IPS DF 4.7 (cell line): ENCODE results near the gene TOR2A.
"Not testable (repeated sequence)": the region's sequence is repeated elsewhere in the genome, so short reads cannot be mapped to it uniquely, and the experiment has no call there.

ENCODE experiments used
- DNase-seq: peaks from one replicate; pipeline ENCODE4 v3.0.0-alpha.2; 2013; ENCODE audit warnings: low spot score; ENCODE audit errors: extremely low read depth

The TOR2A gene

DNA sequence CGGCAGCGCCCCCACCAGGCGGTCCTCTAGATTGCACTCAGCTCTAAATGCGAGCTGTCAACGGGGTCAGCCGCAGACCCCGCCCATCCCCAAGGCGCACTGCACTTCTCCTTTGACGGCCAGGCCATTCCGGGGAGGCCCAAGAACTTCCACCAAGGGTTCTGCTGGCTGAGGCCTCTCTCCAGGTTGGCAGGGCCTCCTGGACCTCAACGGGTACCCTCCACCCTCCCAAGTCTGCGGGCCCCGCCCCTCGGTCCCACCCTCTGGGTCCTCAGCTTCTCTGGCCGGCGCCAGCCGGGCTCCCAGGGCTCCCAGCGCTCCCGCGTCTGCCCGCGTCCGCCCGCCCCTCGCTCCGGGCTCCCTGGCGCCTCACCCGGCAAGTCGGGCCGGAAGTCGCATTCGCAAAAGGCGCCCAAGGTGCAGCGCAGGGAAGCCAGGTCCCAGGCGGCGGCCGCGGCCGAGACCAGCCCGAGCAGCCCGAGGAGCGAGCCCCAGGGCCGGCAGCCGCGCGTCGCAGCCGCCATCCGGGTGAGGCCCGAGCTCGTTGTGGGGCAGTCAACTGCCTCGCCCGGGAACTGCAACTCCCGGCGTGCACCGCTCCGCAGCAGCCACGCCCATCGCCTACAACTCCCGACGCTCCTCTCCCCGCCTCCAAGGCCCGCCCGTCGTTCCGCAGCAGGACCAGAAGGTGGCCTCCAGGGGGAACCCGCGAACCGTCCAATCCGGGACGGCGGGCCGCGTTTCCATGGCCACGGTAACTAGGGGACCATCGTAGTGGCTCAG is at the start of gene TOR2A:
Gene TOR2A (minus strand): TSS at position 548 of the 783 bp plus-strand sequence. CDS start 24 bp downstream, at position 524.
- DNase-seq, result peak; percentile 89

DNA sequence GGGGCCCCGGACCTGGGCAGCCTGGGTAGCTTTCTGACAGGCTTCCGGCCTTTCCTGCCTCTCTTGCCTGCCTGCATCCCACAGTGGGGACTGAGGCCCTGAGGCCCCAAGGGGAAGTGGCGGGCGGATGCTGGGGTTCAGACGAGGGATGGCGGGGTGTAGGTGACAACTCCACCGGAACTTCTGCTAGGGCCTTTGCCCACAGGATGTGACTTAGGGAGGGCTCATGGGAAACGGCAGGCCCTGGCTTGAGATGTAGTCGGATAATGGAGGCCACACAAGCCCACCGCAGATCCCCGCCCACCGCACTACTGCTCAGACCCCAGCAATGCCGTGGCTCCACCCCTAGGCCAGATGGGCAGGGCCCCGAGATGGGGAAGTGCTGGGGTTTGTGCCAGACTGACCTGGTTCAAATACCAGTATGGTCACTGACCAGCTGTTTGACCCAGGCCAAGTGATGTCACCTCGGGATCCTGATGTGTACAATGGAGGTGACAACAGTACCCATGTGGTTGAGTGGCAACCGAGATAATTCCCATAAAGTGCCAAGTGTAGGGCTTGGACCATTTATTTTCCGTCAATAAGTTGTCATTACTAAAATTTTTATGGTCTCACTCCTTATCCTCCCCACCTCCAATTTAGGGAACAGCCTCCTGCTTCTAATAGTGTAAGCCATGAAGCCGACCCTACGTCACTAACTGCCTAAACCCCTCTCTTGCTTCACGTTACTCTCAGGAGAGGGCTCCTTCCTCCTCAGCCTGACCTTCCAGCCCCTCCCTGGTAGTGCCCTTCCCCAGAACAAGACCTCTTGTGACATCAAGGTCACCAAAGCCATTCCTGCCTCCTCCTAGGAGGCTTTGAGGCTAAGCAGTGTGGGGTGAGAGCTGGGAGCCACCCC is 48.3 kb upstream of the TOR2A start:
- DNase-seq, result no peak

DNA sequence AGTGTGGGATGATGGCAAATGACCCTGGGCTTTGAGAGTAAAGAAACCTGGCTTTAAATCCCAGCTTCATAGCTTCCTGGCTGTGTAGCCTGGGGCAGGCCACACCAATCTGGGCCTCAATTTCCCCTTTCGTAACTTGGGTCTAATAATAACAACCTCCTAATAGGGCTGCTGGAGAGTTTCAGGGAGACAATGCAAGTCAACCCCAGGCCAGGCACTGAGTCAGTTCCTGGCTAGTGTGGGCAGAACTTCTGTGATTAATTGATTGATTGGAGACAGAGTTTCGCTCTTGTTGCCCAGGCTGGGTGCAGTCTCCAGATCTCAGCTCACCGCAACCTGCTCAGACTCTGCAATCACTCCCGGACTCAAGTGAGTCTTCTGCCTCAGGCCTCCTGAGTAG is 46.7 kb upstream of the TOR2A start:
- DNase-seq, result no peak

DNA sequence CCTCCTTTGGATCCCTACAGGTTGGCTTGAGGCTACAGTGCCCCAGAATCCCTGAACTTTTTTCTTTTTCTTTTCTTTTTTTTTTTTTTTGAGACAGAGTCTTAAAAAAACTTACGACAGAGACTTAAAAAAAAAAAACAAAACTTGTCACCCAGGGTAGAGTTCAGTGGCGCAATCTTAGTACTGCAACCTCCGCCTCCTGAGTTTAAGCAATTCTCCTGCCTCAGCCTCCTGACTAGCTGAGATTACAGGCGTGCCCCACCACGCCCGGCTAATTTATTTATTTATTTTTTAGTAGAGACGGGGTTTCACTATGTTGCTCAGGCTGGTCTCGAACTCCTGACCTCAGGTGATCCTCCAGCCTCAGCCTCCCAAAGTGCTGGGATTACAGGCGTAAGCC is 45.8 kb upstream of the TOR2A start:
- not testable (repeated sequence) for DNase-seq

DNA sequence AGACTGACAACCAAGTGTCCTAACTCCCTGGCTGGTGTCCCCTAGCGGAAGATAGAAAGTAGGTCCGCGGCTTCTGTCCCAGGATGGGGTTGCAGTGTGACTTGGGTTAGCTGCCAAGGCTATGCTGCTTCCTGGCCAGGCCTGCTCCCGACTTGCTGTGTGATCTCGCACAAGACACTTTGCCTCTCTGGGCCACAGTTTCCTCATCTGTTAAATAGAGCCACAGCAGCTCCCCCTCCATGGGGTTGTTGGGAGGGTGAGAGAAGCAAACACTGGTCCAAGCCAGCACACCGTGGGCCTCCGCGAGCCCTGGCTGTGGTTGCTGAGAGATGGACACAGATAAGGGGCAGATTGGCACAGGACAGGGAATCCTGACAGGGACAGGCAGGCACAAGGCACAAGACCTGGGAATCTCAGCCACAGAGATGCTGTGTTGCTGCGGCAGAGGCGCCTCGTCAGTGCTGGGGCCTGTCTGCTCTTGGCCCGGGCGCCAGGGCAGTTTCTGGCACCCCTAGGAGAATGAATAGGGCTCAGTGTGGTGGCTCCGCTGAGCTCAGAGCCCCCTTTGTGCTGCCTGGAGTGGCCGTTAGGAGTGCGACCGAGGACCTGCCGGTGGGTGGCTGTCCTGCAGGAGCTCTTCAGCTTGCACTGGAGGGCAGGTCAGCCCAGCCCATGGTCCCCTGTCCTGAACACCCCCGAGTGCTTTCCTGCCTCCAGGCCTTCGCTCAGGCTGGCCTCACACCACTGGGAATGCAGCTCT is 45.2 kb upstream of the TOR2A start:
- no peak for DNase-seq

DNA sequence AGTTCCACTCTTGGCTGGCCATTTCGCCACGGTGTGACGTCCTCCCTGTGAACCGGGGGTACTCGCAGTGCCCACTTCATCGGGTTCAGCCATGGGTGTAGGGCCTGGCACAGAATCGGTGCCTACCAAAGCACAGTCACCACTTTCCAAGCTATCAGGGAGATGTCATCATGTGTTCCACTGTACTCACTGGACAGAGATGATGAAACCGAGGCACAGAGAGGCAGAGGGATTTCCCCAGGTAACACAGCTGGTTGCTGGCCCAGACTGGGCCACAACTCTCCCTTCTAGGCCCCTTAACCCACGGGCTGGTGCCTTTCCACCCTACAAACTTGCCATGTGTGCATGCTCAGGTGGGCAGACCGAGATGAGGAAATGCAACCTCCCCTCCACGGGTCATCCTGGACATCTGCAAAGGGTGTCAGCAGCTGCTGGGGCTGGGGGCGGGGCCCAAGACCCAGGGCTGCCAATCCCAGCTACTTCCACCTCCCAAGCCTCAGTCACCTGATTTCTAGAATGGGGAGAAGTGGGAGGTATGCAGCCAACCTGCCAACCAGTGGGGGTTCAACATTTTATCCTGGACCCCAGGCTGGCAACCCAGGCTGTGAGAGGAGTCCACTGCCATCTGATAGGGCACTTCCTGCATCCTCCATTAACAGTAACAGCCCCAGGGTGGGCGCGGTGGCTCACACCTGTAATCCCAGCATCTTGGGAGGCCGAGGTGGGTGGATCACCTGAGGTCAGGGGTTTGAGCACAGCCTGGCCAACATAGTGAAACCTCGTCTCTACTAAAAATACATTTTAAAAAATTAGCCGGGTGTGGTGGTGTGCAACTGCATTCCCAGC is 44.3 kb upstream of the TOR2A start:
- no peak for DNase-seq

DNA sequence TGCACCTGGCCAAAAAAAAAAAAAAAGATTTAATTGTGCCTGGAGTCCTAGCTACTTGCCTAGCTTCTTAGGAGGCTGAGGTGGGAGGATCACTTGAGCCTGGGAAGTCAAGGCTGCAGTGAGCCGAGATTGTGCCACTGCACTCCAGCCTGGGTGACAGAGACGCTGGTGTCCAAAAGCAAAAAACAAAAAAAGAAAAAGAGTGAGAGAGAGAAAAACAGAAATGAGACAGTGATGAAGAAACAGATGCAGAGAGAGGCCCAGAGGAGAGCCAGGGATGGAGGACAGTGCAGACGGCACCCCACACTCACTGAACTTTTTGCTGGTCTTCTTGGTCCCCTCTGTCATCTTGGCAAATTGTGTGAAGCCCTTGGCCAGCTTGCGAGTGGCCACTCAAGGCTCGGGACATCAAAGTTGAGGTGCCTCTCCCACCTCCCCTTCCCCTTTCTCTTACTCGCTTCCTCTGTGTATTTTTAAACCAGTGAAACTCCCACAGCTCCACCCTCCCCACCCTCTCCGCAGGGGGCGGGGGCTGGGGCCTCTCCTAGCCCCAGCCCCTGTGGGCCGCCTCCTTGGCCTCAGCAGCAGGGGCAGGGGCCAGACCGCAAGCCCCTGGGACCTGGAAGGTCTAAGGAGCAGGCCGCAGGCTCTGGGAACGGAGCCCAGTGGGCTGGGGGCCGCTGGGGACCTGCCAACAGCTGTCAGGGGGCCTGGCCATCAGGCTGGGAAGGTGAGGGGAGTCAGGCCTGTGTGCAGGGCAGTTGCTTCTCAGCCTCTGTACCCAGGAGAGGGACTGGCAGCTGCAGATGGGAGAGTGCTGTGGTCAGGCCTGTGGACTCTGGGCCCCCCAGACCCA is 43.4 kb upstream of the TOR2A start, which contains the start of gene SH2D3C:
Gene SH2D3C (minus strand): TSS at position 387 of the 856 bp plus-strand sequence. CDS start 39 bp downstream, at position 348.
- no peak for DNase-seq

DNA sequence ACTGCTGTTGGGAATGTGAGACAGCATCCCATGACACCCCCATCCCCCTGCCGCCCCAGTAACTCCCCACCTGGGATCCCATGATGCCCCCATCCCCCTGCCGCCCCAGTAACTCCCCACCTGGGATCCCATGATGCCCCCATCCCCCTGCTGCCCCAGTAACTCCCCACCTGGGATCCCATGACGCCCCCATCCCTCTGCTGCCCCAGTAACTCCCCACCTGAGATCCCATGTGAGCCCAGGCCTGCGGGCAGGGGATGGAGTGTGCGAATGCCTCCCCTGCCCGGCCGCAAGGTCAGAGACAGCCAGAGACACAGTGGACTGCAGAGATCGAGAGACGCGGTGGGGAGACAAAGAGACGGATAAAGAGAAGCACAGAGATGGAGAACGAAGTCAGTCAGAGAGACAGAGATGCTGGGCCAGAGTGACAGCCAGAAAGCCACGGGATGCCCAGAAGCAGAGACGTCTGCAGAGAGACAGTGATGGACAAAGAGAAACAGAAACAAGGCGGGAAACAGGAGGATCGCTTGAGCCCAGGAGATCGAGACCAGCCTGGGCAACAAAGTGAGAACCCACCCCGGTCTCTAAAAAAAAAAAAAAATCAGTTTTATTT is 42.4 kb upstream of the TOR2A start:
- DNase-seq, result no peak

DNA sequence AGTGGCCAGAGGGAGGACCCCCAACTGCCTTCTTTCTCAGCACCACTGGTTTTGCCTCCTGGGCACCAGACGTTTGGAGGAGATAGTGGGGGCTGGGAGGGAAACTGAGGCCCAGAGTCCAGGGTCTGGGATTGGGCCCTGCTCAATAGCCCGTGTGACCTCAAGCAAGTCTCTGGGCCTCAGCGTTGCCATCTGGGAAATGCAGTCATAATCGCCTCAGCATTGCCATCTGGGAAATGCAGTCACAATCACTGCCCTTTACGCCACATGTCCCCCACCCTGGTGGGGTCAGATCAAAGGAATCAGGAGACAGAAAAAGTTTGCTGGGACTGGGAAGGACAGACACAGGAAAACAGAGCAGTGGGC is 41.8 kb upstream of the TOR2A start:
- no peak for DNase-seq

DNA sequence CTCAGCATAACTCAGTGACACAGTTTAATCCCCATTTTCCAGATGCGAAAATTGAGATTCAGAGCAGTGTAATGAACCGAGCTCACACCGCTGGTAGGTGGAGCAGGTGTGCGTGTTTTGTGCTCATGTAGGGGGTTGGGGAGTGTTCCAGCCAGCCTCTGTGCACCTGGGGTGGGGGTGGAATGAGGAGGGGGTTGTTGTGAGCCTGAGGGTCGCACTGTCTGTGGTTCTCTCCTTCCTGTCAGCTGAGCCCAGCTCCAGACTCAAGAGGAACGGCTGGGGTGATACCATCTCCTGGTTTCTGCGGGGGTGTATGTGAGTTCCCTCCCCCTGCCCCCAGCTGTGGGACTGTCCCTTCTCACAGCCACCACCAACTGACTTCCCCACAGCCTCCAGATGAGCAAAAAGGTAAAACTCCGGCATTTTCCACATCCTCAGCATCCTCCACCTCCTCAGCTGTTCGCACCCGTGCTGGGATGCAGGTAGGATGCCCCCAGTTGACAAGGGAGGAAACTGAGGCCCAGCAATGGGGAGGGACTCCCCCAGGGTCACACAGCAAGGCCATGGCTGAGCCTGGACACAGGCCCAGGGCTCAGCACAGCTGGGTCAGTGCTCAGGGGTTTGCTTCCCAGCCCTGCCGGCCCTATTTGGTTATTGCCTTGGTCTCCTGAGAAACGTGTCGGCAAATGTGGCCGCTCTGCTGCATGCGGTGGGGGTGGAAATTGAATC is 41.3 kb upstream of the TOR2A start:
- no peak for DNase-seq

DNA sequence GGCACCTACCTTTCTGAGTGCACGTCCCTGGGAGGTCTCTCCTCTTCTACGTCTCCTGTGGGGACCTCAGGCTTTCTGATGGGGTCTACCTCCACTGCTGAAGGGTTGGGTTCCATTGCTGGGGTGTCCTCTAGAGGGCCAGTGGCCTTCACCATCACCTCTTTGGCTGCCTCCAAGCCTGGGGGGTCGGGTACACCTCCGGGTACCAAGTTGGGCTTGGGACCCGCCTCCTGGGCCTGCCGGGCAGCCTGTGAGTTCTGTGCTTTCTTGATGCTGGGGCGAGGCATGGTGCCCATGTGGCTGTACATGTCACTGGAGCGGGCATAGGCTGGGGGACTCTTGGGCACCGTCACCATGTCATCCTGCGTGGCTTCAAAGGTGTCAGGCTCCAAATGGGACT is 38.9 kb upstream of the TOR2A start:
- no peak for DNase-seq

DNA sequence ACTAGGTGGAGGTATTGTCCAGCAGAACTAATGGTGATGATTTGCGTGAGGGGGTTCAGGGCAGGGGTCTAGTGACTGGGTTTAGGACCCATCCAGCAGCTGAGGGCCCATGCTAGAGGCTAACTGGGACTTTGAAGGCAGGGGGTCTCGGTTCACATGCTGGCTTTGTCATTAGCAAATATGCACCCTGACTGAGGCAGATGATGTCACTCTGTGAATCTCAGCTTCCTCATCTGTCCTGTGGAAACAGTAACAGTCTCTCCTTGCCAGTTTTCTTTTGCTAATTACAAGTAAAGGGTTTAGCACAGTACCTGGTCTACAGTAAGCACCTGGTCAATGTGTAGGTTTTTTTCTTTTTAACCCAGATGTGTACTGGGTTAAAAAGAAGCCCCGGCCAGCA is 38.2 kb upstream of the TOR2A start:
- no peak for DNase-seq

DNA sequence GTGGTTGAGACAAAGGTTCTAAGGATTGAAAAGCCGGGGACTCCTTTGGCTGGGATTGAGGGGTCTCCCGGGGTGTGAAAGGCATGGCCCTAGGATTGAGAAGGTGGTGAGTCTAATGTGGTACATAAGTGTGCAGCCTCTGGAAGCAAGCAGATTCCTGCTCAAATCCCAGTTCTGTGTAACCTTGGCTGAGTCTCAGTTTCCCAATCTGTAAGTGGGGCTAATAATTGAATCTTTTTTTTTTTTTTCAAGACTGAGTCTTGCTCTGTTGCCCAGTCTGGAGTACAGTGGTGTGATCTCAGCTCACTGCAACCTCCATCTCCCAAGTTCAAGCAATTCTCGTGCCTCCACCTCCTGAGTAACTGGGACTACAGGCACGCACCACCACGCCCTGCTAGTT is 37.5 kb upstream of the TOR2A start:
- no peak for DNase-seq

DNA sequence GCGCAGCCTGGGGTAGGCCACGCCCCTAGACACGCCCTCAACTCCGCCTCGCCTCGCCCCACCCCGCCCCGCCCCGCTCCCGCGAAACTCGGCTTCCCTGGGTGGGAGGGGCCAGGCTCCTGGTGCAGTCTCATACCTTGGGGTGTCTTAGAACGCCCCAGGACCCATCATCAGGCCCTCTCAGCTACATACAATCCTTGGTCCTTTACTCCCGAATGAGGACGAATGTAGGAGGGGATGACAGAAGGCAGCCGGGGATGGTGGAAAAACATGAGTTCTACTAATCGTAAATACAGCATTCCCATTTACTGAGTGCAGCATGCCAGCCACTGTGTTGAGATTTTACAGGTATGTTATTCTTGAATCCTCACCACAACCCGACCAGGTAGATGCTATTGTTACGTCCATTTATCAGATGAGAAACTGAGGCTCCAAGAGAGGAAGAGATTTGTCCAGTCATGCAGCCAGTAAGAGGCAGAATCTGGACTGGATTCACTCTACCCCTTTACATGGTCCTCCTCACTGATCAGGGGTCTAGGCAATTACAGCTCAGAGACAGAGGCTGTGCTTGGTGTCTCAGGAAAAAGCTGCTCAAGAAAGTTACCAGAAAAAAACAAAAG is 36.6 kb upstream of the TOR2A start:
- no peak for DNase-seq

DNA sequence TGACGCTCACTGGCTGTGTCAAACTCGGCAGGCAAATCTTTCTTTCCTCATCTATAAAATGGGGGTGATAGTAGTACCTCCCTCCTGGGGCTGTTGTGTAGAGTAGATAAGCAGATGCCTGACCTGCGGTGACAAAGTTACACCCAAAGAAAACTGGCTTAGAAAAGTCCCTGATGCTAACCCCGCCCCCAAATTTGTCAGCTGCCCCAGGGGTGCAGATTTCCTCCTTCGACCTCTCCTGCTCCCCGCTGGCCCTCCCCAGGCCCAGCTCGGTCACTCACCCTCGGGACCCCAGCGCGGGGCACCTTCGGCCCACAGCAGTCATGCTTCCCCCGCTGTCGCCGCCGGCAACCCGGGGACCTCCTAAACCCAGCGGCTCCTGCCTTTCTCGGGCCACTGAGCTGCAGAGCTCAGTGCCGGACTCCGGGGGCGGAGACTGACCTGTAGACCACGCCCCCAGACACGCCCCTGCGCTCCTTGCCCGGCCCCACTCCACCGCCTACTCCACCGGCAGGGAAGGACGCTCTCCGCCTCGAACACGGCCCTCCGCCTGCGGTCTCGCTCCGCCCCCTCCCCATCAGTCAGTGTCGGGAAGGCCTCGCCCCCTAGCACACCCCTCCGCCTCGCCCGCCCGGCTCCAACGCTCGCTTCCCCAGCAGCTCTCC is 35.9 kb upstream of the TOR2A start:
- DNase-seq, result peak; percentile 84

DNA sequence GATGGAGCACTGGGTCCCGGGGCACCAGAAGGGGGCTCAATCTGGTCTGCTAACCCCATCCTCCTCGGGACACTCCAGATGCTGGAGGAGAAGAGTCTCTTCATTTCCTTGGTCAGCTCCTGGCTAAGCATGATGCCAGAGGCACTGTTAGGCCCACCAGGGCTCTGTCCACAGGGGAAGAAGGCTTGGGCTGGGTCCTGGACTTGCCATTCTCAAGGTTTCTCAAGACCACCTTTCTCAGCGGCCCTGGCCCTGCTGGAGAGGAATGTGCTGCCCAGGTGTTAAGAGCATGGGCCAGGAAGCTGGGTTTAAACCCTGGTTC is 35.5 kb upstream of the TOR2A start:
- DNase-seq, result no peak

DNA sequence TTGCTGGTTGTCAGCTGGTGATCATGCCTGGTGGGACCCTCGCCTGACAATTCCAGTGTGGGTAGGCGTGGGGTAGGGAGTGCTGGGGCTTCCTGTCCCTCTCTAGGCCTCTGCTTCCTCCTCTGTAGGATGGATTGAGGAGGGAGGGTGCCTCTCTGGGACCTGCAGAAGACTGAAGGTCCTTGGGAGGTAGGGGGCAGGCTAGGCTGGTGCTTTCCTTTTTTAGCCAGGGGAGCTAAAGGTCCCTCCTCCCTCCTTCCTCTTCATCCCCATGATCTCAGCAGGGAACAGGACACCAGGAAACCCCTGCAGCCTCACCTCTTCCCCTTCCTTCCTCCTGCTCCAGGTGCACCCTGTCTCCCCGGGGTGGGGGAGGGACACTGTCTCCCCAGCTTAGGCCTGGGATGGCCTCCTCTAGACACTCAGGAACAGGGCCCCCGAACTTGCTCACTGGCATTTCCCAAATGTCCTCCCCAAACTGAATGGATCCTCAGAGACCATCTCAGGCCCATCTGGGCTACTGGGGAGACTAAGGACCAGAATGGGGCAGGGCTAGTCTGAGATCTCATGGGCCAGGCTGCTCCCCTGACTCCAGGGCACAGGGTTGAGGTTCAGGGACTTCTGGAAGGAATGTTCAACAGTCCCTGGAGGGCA is 35.0 kb upstream of the TOR2A start:
- no peak for DNase-seq
